HG03196 (cell line): Measurements from ENCODE around the gene RECQL5.
"Not testable (repeated sequence)": the region's sequence is repeated elsewhere in the genome, so short reads cannot be mapped to it uniquely, and the experiment has no call there.

ENCODE experiments used
- ATAC-seq: cut with Tn5 transposase; IDR thresholded peaks from one replicate; pipeline ENCODE4 v1.9.1; 2021; ENCODE audit not compliant: unreplicated experiment

Gene RECQL5

GRCh38 chr17:75649687-75650086 is 17.3 kb downstream of the RECQL5 start:
- ATAC-seq, result no peak

- no peak for ATAC-seq
These were observed 19.0 kb downstream of the RECQL5 start for GRCh38 chr17:75647921-75648320.

GRCh38 chr17:75647061-75647460 is 19.9 kb downstream of the RECQL5 start:
- no peak for ATAC-seq

- ATAC-seq, result peak; percentile 17
These were observed 20.3 kb downstream of the RECQL5 start for GRCh38 chr17:75646638-75646992.

- ATAC-seq, result peak; percentile 88
These were observed 20.9 kb downstream of the RECQL5 start for GRCh38 chr17:75645889-75646637.

- ATAC-seq, result no peak
These were observed 21.5 kb downstream of the RECQL5 start for GRCh38 chr17:75645501-75645888.

GRCh38 chr17:75643643-75644017 is 23.3 kb downstream of the RECQL5 start:
- ATAC-seq, result no peak

GRCh38 chr17:75642784-75643642 is 23.9 kb downstream of the RECQL5 start:
- no peak for ATAC-seq

GRCh38 chr17:75642182-75642783 is 24.7 kb downstream of the RECQL5 start:
- ATAC-seq, result no peak

- no peak for ATAC-seq
These were observed 25.6 kb downstream of the RECQL5 start for GRCh38 chr17:75641343-75641742.

GRCh38 chr17:75640556-75641119 is 26.3 kb downstream of the RECQL5 start:
- no peak for ATAC-seq

GRCh38 chr17:75639771-75640555 is 27.0 kb downstream of the RECQL5 start:
- no peak for ATAC-seq

GRCh38 chr17:75639327-75639726 is 27.6 kb downstream of the RECQL5 start:
- ATAC-seq, result no peak

GRCh38 chr17:75638893-75639292 is 28.1 kb downstream of the RECQL5 start:
- no peak for ATAC-seq

GRCh38 chr17:75638039-75638438 is 28.9 kb downstream of the RECQL5 start:
- not testable (repeated sequence) for ATAC-seq

- ATAC-seq, result no peak
These were observed 29.4 kb downstream of the RECQL5 start for GRCh38 chr17:75637551-75637950.

GRCh38 chr17:75637143-75637538 is 29.8 kb downstream of the RECQL5 start:
- ATAC-seq, result no peak

- ATAC-seq, result no peak
These were observed 30.4 kb downstream of the RECQL5 start for GRCh38 chr17:75636381-75637142.

- ATAC-seq, result no peak
These were observed 31.2 kb downstream of the RECQL5 start for GRCh38 chr17:75635610-75636202.
